Vagina (tissue), 2 donors: ENCODE data around the gene NAALADL1. TPM values are rescaled to one million over a fixed set of nuclear protein-coding genes. Genes with fewer than 3 reads are reported as not detected.

Experiments used
- DNase-seq, 2 donors: peaks; one replicate each; pipeline ENCODE4 v3.0.0-alpha.2; 2017; ENCODE audit errors: extremely low spot score in 2 of 2
- H3K27ac ChIP-seq: fragments of 200-600 bp; sonication (generic); one replicate; pipeline ENCODE4 v1.5.1; 2019
- H3K27me3 ChIP-seq: fragments of 200-600 bp; sonication (generic); one replicate; pipeline ENCODE4 v1.5.1; 2019
- H3K36me3 ChIP-seq, 2 donors: fragments of 200-600 bp; sonication (generic); one replicate each; pipeline ENCODE4 v1.5.1; 2017 to 2019
- H3K4me1 ChIP-seq: fragments of 200-600 bp; sonication (generic); one replicate; pipeline ENCODE4 v1.5.1; 2019
- H3K4me3 ChIP-seq, 2 donors: fragments of 200-600 bp; sonication (generic); 1 replicate in 1 of 2; 2 replicates in 1 of 2; pipeline ENCODE4 v1.5.1; 2016 to 2019
- H3K9me3 ChIP-seq: fragments of 200-600 bp; sonication (generic); one replicate; pipeline ENCODE4 v1.5.1; 2019
- POLR2A ChIP-seq, 2 donors: fragments of 450-650 bp; IDR thresholded peaks; one replicate each; pipeline ENCODE4 v1.6.1; 2017; ENCODE audit warnings: antibody characterized with exemption in 2 of 2, mild to moderate bottlenecking in 2 of 2, moderate library complexity in 2 of 2
- POLR2AphosphoS5 ChIP-seq, 2 donors: sonication (generic); formaldehyde crosslinking; IDR thresholded peaks; one replicate each; pipeline ENCODE4 v1.9.0; 2017; ENCODE audit warnings: antibody characterized with exemption in 2 of 2, mild to moderate bottlenecking in 2 of 2, low read depth in 1 of 2; ENCODE audit not compliant: insufficient read depth in 1 of 2
- intact Hi-C: fragments of 100-400 bp; cut with DNase I; formaldehyde crosslinking; loops from one replicate; pipeline ENCODE4 v1.15.1; 2023
- microRNA-seq: library from miRNA; unstranded; fragments of <30 nt; microRNA quantifications from one replicate; pipeline ENCODE4, GENCODE V29; 2017; ENCODE audit warnings: borderline number of aligned reads, borderline replicate concordance
- small RNA-seq: library from RNA; depleted of rRNA; stranded (forward); fragments of <200 nt; gene quantifications from one replicate; pipeline ENCODE3, GENCODE V24; 2016
- total RNA-seq: library from RNA; depleted of rRNA; stranded (reverse); fragments of >200 nt; gene quantifications from one replicate; pipeline ENCODE4 v1.2.3, GENCODE V29; 2016
- TF ChIP-seq, protein P1 (sequence below), 3 experiments: fragments of 450-650 bp in 2 of 3; fragments of 200-600 bp in 1 of 3; sonication (generic) in 1 of 3; IDR thresholded peaks; one replicate each; pipeline ENCODE4 v1.5.1; 2017 to 2019; ENCODE audit warnings: antibody characterized with exemption in 3 of 3, mild to moderate bottlenecking in 2 of 3, moderate library complexity in 2 of 3

NAALADL1 gene
- total RNA-seq, 1 donor from 2014 or later = 30.7 TPM

DNA sequence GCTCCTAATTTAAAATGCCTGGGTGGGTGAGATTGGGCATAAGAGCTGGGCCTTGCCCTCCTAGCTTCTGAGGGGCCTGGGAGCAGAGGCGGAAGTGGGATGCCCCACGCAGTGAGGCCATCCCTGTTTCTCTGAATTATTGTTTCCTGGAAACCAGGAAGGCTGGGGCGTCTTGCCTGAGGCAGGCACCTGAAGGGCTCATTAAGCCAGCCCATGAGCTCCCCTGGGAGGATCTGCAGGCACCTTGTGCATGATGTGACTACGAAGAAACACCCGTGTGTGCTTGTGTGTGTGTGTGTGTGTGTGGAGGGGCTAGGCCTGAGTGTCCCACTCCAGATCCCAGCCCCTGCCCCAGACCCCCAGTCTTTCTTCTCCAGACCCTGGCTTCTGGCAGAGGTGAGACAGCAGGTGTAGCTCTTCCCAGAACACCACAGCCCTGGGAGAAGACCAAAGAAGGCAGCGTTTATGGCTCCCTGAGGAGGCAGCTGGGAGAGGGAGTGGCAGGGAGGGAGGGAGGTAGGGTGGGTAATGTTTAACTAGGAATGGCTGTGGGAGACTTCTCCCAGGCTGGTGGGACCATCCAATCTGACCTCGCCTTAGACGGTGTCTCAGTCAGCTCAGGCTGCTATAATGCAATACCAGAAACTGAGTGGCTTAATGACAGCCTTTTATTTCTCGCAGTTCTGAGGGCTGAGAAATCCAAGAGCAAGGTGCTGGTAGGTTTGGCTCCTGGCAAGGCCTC is 59.5 kb downstream of the NAALADL1 start:
- Histone ChIP-seq H3K9me3 (no peaks in the 10 kb centered on the region), H3K27ac (no peak overlapping the region), H3K27me3 (no peaks in the 10 kb centered on the region), H3K36me3 (no peaks in the 10 kb centered on the region), H3K4me1 (no peaks in the 10 kb centered on the region), H3K4me3 (no peak overlapping the region)
- no peak for DNase-seq
- intact Hi-C loops = no loop called here
- TF ChIP-seq, protein P1, sequence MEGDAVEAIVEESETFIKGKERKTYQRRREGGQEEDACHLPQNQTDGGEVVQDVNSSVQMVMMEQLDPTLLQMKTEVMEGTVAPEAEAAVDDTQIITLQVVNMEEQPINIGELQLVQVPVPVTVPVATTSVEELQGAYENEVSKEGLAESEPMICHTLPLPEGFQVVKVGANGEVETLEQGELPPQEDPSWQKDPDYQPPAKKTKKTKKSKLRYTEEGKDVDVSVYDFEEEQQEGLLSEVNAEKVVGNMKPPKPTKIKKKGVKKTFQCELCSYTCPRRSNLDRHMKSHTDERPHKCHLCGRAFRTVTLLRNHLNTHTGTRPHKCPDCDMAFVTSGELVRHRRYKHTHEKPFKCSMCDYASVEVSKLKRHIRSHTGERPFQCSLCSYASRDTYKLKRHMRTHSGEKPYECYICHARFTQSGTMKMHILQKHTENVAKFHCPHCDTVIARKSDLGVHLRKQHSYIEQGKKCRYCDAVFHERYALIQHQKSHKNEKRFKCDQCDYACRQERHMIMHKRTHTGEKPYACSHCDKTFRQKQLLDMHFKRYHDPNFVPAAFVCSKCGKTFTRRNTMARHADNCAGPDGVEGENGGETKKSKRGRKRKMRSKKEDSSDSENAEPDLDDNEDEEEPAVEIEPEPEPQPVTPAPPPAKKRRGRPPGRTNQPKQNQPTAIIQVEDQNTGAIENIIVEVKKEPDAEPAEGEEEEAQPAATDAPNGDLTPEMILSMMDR (IDR thresholded peaks at IDR 0.05) = no peak
- TF ChIP-seq POLR2AphosphoS5 (IDR thresholded peaks at IDR 0.05; ENCODE audit: insufficient read depth in 1 of 2, low read depth in 1 of 2) = no peak
- no peak for TF ChIP-seq POLR2A (IDR thresholded peaks at IDR 0.05)

DNA sequence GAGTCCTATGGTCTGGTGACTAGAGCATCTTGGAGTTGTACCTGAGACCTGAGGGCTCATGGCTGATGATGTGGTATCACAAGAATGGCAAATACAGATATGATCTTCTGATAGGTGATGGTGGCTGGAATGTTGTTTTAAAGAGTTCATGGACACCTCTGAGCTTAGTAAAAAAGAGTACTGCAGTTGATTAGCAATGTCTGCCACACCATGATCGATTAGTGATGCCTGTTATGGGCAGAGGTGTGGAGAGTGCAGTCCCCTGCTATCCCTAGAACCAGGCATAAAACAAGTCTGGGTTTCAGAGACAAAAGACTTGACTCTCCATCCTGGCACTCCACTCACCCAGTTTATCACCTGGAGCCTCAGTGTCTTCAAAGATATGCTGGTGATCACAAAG is 60.2 kb downstream of the NAALADL1 start:
- no peaks in the 10 kb centered on the region for H3K36me3 ChIP-seq
- H3K4me3 ChIP-seq = no peak overlapping the region
- intact Hi-C loops = no loop called here
- no peaks in the 10 kb centered on the region for H3K27me3 ChIP-seq
- TF ChIP-seq POLR2A (IDR thresholded peaks at IDR 0.05) (no peak), POLR2AphosphoS5 (IDR thresholded peaks at IDR 0.05; ENCODE audit: insufficient read depth in 1 of 2, low read depth in 1 of 2) (no peak)
- TF ChIP-seq, protein P1 (IDR thresholded peaks at IDR 0.05) = no peak
- DNase-seq = no peak
- H3K27ac ChIP-seq = no peak overlapping the region
- no peaks in the 10 kb centered on the region for H3K4me1 ChIP-seq
- no peaks in the 10 kb centered on the region for H3K9me3 ChIP-seq

DNA sequence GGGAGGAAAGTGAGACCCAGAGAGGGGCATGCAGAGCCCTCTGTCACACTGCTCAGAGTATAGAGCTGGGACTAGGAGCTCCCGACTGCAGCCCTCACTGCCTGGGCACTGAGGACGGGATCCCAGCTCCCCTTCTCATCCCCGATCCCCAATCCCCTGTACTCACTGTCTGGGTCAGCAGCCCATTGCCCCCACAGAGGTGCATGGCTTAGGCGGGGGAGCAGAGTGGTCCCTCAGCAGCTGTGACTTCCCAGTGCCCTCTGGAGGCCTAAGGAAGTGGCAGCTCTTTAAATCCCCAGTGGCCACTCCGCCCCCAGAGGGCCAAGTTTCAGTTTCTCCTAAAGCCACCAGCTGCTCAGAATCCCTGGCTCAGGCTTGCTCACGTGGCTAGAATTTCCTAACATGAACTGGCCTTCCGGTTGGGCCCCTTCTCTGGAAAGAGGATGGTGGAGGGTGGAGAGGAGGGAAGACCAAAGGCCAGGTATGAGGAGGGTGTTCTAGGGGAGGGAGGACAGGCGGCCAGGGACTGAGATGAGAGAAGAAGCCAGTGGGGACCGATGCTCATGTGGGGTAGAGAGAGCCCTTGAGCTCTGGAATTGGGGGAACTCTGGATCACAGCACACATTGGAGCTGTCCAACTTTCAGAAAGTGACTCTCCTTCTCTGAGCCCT is 61.5 kb downstream of the NAALADL1 start, which contains the start of gene BATF2:
Gene BATF2 (minus strand): TSS at position 262 of the 671 bp plus-strand sequence. CDS start 57 bp downstream, at position 205.
- Histone ChIP-seq H3K4me1 (no peaks in the 10 kb centered on the region), H3K27me3 (no peaks in the 10 kb centered on the region), H3K9me3 (no peaks in the 10 kb centered on the region), H3K36me3 (no peaks in the 10 kb centered on the region), H3K4me3 (peak within 1 kb of the TSS; percentile 29 to 39), H3K27ac (peak within 1 kb of the TSS; percentile 46)
- no peak for TF ChIP-seq POLR2A (IDR thresholded peaks at IDR 0.05)
- peak; percentile 17 to 65 for TF ChIP-seq POLR2AphosphoS5 (IDR thresholded peaks at IDR 0.05; ENCODE audit: insufficient read depth in 1 of 2, low read depth in 1 of 2)
- intact Hi-C loops = no loop called here
- no peak for DNase-seq

DNA sequence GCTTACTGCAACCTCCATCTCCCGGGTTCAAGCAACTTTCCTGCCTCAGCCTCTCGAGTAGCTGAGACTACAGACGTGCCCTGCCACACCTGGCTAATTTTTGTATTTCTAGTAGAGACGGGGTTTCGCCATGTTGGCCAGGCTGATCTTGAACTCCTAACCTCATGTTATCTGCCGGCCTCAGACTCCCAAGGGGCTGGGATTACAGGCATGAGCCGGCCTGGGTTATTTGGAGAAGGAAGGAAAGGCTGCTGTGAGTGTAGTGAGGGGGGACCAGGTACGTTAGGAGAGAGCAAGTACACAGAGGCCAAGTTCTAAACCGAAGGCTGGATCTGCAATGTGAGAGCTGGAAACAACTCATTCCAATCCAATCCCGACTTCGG is 62.0 kb downstream of the NAALADL1 start:
- H3K4me1 ChIP-seq = no peaks in the 10 kb centered on the region
- H3K9me3 ChIP-seq = no peaks in the 10 kb centered on the region
- peak overlapping the region; percentile 29 to 39 for H3K4me3 ChIP-seq
- no peaks in the 10 kb centered on the region for H3K36me3 ChIP-seq
- H3K27me3 ChIP-seq = no peaks in the 10 kb centered on the region
- no peak for DNase-seq
- intact Hi-C loops = no loop called here
- H3K27ac ChIP-seq = peak overlapping the region; percentile 46
- TF ChIP-seq POLR2A (IDR thresholded peaks at IDR 0.05) = no peak
- TF ChIP-seq POLR2AphosphoS5 (IDR thresholded peaks at IDR 0.05; ENCODE audit: insufficient read depth in 1 of 2, low read depth in 1 of 2) = no peak
- TF ChIP-seq, protein P1 (IDR thresholded peaks at IDR 0.05) = no peak

Small RNA genes within 50 kb of the gene (microRNA-seq; reads per million reads assigned to microRNA genes)
- gene MIR6879 = not detected

Small RNA genes within 50 kb of the gene (small RNA-seq; reads per million reads assigned to genes)
- gene MIR6879 (not detected), gene SNX15 (not detected)

Other genes with a start within 250 kb of the NAALADL1 start
- gene MEN1, start 248.0 kb downstream of the NAALADL1 start, total RNA-seq = 27.0 TPM
- gene CDC42BPG, start 213.9 kb downstream of the NAALADL1 start, total RNA-seq = 13.0 TPM
- 61.6 TPM for gene EHD1, start 179.9 kb downstream of the NAALADL1 start, total RNA-seq
- gene ATG2A, start 141.3 kb downstream of the NAALADL1 start, total RNA-seq = 27.0 TPM
- gene PPP2R5B, start 133.9 kb downstream of the NAALADL1 start, total RNA-seq = 16.9 TPM
- not detected for gene GPHA2, start 122.7 kb downstream of the NAALADL1 start, total RNA-seq
- gene MAJIN, start 86.4 kb downstream of the NAALADL1 start, total RNA-seq = not detected
- not detected for gene BATF2, start 61.6 kb downstream of the NAALADL1 start, total RNA-seq
- 112 TPM for gene ARL2, start 44.4 kb downstream of the NAALADL1 start, total RNA-seq
- gene SNX15, start 31.1 kb downstream of the NAALADL1 start, total RNA-seq = 24.1 TPM
- gene SAC3D1, start 17.3 kb downstream of the NAALADL1 start, total RNA-seq = 11.8 TPM
- gene CDCA5, start 25.5 kb upstream of the NAALADL1 start, total RNA-seq = 3.7 TPM
- 50.8 TPM for gene ZFPL1, start 25.7 kb upstream of the NAALADL1 start, total RNA-seq
- gene VPS51, start 37.7 kb upstream of the NAALADL1 start, total RNA-seq = 191 TPM
- gene TM7SF2, start 53.3 kb upstream of the NAALADL1 start, total RNA-seq = 37.6 TPM
- gene ZNHIT2, start 59.1 kb upstream of the NAALADL1 start, total RNA-seq = 15.7 TPM
- gene FAU, start 63.6 kb upstream of the NAALADL1 start, total RNA-seq = 1,228 TPM
- gene MRPL49, start 63.8 kb upstream of the NAALADL1 start, total RNA-seq = 43.5 TPM
- 42.5 TPM for gene SYVN1, start 76.0 kb upstream of the NAALADL1 start, total RNA-seq
- not detected for gene SPDYC, start 111.7 kb upstream of the NAALADL1 start, total RNA-seq
- gene CAPN1, start 123.4 kb upstream of the NAALADL1 start, total RNA-seq = 302 TPM
- 9.6 TPM for gene POLA2, start 203.4 kb upstream of the NAALADL1 start, total RNA-seq